Ishikawa (cell line): ENCODE data around the gene WWTR1.

Experiments
- CEBPB ChIP-seq: IDR thresholded peaks from 2 replicates; pipeline ENCODE4 v1.6.1; 2012
- EP300 ChIP-seq: IDR thresholded peaks from 2 replicates; pipeline ENCODE4 v1.6.1; 2012; ENCODE audit warnings: borderline replicate concordance
- FOXM1 ChIP-seq: IDR thresholded peaks from 2 replicates; pipeline ENCODE4 v1.6.1; 2012; ENCODE audit warnings: low read depth, borderline replicate concordance
- MAX ChIP-seq: IDR thresholded peaks from 2 replicates; pipeline ENCODE4 v1.6.1; 2012
- NFIC ChIP-seq: IDR thresholded peaks from 2 replicates; pipeline ENCODE4 v1.6.1; 2012
- TAF1 ChIP-seq: IDR thresholded peaks from 2 replicates; pipeline ENCODE4 v1.6.1; 2012; ENCODE audit warnings: low read depth, mild to moderate bottlenecking
- TCF12 ChIP-seq: IDR thresholded peaks from 2 replicates; pipeline ENCODE4 v1.6.1; 2012; ENCODE audit warnings: low read depth
- TEAD4 ChIP-seq: IDR thresholded peaks from 2 replicates; pipeline ENCODE4 v1.6.1; 2012
- YY1 ChIP-seq: IDR thresholded peaks from 2 replicates; pipeline ENCODE4 v1.6.1; 2012; ENCODE audit warnings: low read depth
- TF ChIP-seq, protein P1 (sequence below): IDR thresholded peaks from 2 replicates; pipeline ENCODE4 v1.6.1; 2012; ENCODE audit warnings: low read depth, mild to moderate bottlenecking

GRCh38 chr3:149596134-149596770, 61.6 kb downstream of the WWTR1 start:
- TF ChIP-seq MAX (no peak), TAF1 (no peak), TEAD4 (no peak), CEBPB (no peak), EP300 (no peak), TCF12 (no peak), NFIC (no peak), YY1 (no peak), FOXM1 (no peak)
- TF ChIP-seq, protein P1, sequence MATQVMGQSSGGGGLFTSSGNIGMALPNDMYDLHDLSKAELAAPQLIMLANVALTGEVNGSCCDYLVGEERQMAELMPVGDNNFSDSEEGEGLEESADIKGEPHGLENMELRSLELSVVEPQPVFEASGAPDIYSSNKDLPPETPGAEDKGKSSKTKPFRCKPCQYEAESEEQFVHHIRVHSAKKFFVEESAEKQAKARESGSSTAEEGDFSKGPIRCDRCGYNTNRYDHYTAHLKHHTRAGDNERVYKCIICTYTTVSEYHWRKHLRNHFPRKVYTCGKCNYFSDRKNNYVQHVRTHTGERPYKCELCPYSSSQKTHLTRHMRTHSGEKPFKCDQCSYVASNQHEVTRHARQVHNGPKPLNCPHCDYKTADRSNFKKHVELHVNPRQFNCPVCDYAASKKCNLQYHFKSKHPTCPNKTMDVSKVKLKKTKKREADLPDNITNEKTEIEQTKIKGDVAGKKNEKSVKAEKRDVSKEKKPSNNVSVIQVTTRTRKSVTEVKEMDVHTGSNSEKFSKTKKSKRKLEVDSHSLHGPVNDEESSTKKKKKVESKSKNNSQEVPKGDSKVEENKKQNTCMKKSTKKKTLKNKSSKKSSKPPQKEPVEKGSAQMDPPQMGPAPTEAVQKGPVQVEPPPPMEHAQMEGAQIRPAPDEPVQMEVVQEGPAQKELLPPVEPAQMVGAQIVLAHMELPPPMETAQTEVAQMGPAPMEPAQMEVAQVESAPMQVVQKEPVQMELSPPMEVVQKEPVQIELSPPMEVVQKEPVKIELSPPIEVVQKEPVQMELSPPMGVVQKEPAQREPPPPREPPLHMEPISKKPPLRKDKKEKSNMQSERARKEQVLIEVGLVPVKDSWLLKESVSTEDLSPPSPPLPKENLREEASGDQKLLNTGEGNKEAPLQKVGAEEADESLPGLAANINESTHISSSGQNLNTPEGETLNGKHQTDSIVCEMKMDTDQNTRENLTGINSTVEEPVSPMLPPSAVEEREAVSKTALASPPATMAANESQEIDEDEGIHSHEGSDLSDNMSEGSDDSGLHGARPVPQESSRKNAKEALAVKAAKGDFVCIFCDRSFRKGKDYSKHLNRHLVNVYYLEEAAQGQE: no peak
